HG02763 (cell line): ENCODE results near the gene ZNF780B.

Source experiments
- ATAC-seq: cut with Tn5 transposase; IDR thresholded peaks from one replicate; pipeline ENCODE4 v1.9.1; 2021; ENCODE audit warnings: mild to moderate bottlenecking, moderate library complexity; ENCODE audit not compliant: unreplicated experiment

The ZNF780B gene

DNA sequence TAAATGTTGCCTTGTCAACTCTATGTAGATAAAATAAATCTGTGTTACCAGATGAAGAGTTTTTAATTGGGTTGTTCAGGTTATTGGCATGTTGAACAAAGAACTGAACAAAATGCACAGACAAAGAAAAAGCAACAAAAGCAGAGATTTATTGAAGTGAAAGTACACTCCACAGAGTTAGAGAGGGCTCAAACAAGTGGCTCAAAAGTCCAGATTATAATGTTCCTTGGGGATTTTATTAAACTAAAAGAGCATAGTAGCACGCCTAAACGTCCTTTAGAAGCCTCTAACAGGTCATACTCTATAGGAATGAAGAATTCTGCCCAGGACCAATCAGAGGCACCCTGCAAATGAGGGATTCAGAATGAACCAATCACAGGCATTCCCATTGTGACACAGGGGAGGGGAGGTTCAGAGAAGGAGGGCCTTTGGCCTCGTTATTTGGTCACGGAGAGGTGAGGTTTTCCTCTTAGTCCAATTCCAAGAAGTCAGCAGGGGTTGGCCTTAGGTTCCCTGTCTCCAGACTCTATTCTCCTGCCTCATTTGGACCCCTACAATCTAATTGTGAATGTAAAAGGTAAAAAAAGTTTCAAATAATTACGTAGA, 72.2 kb downstream of the ZNF780B start:
- ATAC-seq, result no peak

DNA sequence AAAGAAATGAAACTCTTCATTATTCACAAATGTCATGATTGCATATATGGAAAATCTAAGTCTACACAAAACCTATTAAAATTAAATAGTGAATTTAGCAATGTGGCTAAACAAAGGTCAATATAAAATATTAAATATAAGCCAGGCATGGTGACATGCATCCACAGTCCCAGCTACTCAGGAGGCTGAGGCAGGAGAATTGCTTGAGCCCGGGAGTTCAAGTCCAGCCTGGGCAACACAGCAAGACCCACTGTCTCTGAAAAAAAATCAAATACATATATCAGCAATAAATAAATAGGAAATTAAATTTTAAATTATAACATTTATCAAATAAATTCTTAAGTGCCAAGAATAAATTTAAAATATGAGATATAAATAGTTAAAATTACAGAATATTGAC, 73.1 kb downstream of the ZNF780B start:
- no peak for ATAC-seq
